Measurements from ENCODE around the gene UNC80.

GRCh38 chr2:209864716-209865295 lies 93.2 kb downstream of the UNC80 start:
- TF ChIP-seq CTCF (IDR thresholded peaks at IDR 0.05; ENCODE audit: low read length) = no peak
- TF ChIP-seq EZH2phosphoT487 (IDR thresholded peaks at IDR 0.05; ENCODE audit: low read length) = no peak

Measured in MM.1S (cell line).